DMS53 treated with DMSO at 0.1 percent for 48 hours (cell line): ENCODE measurements around the gene SULT1A4.
"Not testable (repeated sequence)": the region's sequence is repeated elsewhere in the genome, so short reads cannot be mapped to it uniquely, and the experiment has no call there.

ENCODE experiments used
- DNase-seq: peaks from one replicate; lab custom pipeline; 2025; ENCODE audit not compliant: unreplicated experiment; lab: John Stamatoyannopoulos, UW

The SULT1A4 gene

GRCh38 chr16:29459706-29460646 lies at the start of gene SULT1A4:
Gene SULT1A4, plus strand, starts transcription at chr16:29459913. Its CDS starts 1,473 bp downstream, at chr16:29461386.
- not testable (repeated sequence) for DNase-seq

DNA sequence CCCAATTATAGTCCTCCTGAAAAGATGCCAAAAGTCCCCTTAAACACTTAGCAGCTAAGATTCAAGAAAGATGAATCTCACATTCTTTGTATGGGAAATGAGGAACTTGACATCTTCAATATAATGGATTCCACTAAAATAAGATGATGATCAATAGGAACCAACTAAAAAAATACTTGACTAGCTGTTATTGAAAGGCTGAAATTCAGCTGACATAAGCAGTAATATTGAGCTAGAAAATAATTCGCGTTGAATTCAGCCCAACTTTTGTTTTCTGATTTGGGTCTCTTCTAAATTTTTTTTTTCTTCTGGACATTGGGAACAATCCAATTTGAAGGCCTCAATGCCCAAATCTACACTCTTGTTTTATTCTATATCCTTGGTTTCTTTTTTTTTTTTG lies 36.1 kb upstream of the SULT1A4 start:
- DNase-seq: not testable (repeated sequence)

- DNase-seq: not testable (repeated sequence)
Observed at GRCh38 chr16:29425390-29425789, 34.3 kb upstream of the SULT1A4 start.

DNA sequence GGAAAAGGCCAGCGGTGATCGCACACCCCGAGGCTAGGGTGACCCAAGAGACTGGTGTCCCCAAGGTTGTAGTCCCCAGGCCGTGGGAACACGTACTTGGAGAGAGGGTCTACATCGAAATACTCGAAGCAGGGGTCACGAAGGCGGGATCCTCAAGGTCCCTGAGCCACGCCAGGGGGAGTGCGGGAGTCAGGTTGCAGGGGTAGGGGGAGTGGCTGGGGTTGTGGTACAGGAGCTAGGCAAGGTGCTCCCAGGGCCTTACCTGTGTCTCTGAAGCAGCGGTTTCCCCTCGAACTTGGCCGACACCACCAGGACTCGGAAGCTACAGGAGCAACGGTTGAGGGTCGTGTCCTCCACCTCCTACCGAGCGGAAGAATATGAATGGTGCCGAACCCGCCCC lies 6.0 kb upstream of the SULT1A4 start:
- not testable (repeated sequence) for DNase-seq

GRCh38 chr16:29454269-29454668 lies 5.4 kb upstream of the SULT1A4 start, which contains the start of the genes BOLA2 and SLX1B:
Gene BOLA2, minus strand, starts transcription at chr16:29454351. Its CDS starts 98 bp downstream, at chr16:29454253.
Gene SLX1B, plus strand, starts transcription at chr16:29454533.
- DNase-seq: not testable (repeated sequence)

DNA sequence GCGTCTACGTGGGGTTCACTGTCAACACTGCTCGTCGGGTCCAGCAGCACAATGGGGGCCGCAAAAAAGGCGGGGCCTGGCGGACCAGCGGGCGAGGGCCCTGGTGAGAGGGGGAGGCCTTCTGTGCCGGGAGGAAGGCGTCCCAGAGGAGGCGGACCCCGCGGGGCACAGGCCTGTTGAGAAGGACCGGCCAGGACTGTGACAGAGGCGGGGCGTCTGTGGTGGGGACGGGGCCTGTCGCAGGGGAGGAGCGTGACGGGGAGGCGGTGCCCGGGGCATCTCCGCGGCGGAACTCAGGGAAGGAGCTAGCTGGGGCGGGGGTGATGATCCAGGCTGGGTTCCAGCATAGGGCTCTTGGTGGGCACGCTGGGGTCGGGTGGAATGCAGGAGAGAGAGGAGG lies 4.9 kb upstream of the SULT1A4 start:
- DNase-seq: not testable (repeated sequence)

DNA sequence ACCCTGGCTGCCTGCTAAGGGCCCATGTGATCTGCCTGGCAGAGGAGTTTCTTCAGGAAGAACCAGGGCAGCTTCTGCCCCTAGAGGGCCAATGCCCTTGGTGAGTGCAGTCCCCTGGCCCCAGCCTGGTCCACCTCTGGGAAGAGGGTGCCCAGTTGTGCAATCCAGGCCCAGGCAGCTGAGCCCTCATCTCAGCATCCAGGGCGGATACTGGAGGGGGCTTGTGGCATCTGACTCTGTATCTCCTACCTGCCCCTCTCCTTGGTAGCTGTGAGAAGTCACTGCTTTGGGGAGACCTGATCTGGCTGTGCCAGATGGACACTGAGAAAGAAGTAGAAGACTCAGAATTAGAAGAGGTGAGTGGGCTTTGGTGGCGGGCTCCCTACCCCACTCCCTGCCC lies 2.1 kb upstream of the SULT1A4 start:
- DNase-seq: not testable (repeated sequence)

DNA sequence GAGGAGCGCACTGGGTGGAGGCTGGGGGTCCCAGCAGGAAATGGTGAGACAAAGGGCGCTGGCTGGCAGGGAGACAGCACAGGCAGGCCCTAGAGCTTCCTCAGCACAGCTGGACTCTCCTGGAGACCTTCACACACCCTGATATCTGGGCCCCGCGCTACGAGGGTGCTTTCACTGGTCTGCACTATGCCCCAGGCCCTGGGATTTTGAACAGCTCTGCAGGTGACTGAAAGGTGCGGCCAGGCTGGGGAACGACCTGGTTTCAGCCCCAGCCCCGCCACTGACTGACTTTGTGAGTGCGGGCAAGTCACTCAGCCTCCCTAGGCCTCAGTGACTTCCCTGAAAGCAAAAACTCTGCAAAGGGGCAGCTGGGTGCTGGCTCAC lies 926 bp downstream of the SULT1A4 start:
- DNase-seq: not testable (repeated sequence)

DNA sequence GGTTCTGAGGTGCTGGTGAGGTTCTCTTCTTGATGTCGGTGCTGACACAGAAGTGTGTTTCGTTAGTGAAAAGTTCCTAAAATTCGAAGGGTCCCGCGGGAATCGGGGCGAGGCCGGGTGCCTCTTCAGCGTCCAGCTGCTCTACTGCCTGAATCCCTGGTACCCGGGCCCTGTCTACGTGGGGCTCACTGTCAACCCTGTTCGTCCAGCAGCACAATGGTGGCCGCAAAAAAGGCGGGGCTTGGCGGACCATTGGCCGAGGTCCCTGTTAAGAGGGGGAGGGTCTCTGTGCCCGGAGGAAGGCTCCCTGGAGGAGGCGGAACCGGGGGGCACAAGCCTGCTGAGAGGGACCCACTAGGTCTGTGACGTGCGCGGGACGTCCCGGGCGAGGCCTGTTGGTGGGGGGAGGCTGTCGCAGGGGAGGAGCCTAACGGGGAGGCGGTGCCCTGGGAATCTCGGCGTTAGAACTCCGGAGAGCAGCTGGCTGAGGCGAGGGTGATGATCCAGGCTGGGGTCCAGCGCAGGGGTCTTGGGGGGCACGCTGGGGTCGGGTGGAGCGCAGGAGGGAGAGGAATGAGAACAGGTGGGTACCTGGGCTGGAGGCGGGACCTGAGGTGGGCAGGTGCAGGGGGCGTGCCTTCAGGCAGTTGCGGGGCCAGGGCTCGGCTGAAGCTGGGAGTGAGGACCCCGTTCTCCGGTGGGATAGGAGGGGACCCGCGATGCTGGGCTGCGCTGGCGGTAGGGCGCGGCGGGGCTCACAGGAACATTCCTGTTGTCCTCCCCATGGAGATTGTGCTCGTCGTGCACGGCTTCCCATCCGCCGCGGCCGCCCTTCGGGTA lies 6.5 kb downstream of the SULT1A4 start:
- not testable (repeated sequence) for DNase-seq

DNA sequence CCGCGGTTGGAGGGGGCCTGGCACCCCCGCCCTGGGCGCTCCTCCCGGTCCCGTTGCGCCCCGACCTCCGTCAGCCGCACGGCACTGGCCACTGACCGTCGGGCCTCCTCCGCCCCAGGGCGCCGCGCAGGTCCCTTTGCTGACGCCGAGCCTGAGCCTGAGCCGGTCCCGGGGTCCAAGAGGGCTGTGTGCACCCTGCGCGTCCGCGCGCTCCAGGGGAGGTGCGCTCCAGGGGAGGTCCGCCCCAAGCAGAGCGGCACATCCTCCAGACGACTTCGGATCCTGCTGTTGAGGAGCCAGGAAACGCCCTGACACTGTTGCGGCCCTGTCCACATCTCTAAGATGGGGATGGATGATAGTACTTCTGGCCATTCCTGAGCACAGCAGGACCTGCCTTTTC lies 7.2 kb downstream of the SULT1A4 start:
- DNase-seq: not testable (repeated sequence)

GRCh38 chr16:29467654-29468366 lies 8.1 kb downstream of the SULT1A4 start:
- not testable (repeated sequence) for DNase-seq

- DNase-seq: not testable (repeated sequence)
Observed at GRCh38 chr16:29469660-29470059, 9.9 kb downstream of the SULT1A4 start.

GRCh38 chr16:29472065-29472464 lies 12.4 kb downstream of the SULT1A4 start:
- not testable (repeated sequence) for DNase-seq

DNA sequence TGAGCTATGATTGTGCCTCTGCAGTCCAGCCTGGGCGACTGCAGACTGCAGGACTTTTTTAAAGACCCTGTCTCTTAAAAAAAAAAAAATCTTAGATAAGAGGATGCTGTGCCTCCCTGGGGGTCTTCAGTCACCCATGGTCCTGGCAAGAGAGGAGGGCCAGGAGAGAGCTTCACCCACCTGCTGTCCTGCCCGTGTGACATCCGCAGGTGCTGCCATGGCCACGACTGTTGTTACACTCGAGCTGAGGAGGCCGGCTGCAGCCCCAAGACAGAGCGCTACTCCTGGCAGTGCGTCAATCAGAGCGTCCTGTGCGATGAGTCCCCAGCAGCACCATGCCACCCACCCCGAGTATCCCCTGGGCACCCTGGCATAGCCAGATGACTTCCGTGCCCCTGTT lies 22.6 kb downstream of the SULT1A4 start:
- not testable (repeated sequence) for DNase-seq

- not testable (repeated sequence) for DNase-seq
Observed at GRCh38 chr16:29506308-29506707, 46.6 kb downstream of the SULT1A4 start, which contains the start of gene NPIPB12. Gene NPIPB12, minus strand, starts transcription at chr16:29506408.
